HG03039 (cell line): ENCODE data around the gene NTN3.
"Not testable (repeated sequence)": the region's sequence is repeated elsewhere in the genome, so short reads cannot be mapped to it uniquely, and the experiment has no call there.

Source experiments
- ATAC-seq: cut with Tn5 transposase; IDR thresholded peaks from one replicate; pipeline ENCODE4 v1.9.1; 2021; ENCODE audit warnings: mild to moderate bottlenecking, moderate library complexity; ENCODE audit not compliant: unreplicated experiment

Gene NTN3

DNA sequence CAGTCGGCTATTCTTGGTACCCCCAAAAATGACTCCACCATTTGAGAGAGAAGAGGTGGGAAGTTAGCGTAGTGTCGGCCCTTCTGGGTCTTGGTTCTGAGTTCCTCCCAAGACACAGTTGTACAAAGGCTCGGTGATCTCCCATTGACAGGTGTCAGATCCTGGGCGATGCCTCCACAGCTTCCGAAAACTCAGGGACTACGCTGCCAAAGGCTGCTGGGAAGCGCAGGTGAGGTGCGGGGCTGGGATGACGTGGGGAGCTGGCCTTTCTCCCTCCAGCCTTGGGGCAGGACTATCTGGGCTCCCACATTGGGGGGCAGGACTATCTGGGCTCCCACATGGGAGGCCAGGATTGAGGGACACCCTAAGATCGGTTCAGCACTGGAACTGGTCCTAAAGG is 31.5 kb upstream of the NTN3 start:
- no peak for ATAC-seq

DNA sequence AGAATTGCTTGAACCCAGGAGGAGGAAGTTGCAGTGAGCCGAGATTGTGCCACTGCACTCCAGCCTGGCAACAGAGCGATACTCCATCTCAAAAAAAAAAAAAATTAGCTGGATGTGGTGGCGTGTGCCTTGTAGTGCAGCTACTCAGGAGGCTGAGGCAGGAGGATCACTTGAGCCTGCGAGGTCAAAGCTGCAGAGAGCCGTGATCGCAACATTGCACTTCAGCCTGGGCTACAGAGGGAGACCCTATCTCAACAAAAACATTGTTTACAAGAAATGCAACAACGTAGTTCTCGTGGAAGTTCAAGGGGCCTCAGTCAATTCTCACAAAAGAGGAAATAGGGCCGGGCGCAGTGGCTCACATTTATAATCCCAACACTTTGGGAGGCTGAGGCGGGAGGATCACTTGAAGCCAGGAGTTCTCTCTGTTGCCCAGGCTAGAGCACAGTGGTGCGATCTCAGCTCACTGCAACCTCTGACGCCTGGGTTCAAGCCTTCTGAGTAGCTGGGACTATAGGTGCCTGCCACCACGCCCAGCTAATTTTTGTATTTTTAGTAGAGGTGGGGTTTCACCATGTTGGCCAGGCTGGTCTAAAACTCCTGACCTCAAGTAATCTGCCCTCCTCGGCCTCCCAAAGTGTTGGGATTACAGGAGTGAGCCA is 29.8 kb upstream of the NTN3 start:
- not testable (repeated sequence) for ATAC-seq

DNA sequence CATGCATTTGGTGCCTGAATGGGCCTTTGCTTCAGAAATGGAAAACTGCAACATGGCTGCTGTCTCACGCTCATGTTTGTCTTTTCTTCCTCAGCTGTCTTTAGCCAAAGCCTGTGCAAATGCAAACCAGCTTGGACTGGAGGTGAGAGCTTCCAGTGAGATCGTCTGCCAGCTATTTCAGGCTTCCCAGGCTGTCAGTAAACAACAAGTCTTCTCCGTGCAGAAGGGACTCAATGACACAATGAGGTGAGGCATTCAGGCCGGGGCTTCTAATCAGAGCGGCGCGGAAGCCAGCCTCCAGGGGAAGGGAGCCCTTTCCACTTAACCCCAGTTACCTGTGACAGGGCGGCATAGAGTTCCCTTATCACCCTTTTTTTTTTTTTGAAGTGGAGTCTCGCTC is 27.5 kb upstream of the NTN3 start:
- ATAC-seq: no peak

DNA sequence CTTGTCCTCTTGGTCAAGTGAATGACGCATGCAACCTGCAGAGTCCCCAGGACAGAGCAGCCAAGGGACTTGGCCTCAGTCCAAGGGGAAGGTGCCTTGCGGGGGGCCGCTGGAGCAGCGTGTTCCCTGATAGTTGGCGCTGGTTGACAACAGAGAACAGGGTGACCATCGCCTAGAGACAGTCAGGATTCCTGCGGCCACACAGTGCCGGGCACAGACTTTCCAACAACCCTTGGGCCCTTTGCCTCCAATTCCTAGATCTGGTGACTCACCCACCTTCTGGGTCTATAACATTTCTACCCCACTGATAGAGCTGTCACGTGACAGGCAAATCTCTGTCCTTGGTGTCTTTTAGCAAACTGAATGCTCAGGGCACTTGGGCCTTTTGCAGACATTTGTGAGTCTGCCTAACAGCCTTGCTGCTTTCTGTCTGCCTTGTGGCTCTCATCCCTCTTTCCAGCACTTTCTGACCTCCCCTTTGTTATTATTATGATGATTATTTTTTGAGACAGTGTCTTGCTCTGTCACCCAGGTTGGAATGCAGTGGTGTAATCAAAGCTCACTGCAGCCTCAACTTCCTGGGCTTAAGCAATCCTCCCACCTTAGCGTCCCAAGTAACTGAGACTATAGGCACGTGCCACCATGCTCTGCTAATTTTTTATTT is 23.0 kb upstream of the NTN3 start:
- no peak for ATAC-seq

DNA sequence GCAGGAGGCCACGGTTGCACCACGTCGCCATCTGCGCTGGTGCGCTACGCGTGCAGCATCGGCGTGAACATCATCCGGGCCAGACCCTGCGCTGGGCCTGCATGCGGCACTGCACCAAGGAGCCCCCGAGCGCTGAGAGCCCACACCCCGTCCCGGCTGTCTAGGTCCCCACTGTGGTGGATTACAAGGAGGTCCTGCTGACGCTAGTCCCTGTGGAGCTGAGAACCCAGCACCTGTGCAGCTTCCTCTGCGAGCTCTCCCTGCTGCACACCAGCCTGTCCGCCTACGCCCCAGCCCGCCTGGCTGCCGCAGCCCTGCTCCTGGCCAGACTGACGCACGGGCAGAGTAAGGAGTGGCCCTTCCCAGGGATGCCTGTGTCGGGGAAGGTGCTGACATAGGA is 22.0 kb upstream of the NTN3 start:
- no peak for ATAC-seq

DNA sequence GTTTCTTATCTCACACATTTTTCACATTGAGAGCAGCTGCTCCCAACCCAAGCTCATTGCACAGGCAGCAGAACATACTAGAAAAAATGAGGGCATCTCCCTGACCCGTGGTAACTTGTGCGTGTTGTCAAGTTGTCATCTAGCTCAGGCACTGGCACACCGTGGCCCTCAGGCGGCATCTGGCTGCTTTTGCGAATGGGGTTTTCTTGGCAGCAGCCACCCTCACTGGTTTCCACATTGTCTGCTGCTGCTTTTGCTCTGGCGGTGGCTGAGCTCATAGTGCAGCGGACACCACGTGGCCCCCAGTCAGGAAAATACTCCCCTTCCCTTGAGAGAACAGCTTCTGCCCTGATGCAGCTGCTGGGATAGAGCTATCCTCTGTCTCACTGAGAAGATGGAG is 20.6 kb upstream of the NTN3 start:
- ATAC-seq: no peak

DNA sequence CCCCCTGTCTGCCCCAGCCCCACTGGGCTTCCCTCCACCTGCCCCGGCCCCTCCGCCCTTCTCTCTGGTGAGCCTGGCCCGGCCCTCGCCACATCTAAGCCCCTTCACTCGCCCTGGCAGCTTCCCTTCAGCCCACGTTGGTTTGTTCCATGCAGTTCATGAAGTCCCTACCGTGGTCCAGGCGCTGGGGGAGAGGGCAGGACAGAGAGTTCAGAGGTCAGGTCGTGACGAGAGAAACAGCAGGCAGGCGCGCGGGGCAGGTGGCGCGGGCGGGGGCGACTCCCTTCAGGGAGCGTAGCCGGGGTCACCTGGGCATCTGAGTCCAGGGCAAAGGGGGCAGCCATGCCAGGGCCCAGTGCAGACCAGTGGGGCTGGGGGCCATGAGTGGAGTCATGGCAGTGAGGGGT is 20.1 kb upstream of the NTN3 start:
- no peak for ATAC-seq

DNA sequence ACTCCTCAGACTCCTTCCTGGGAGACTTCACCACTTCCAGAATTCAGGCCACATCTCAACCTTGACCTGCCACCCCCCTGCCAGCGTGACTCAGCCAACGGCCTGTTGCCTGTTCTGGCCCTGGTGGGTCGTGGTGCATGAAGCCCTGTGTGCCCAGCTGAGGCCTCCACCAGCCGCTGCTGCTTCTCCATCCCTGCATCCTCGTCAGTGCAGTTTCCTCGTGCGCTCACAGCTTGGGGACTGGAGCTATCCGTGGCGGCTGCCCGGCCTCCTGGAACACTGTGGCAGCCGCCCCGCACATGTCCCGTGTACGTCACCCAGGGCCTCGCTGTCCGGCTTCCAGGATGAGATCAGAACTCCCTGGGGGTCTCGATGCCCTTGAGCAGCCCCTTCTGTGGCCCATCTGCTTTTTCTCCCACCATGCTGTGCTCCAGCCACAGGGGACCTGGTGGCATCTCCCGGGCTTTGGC is 19.2 kb upstream of the NTN3 start:
- ATAC-seq: no peak

DNA sequence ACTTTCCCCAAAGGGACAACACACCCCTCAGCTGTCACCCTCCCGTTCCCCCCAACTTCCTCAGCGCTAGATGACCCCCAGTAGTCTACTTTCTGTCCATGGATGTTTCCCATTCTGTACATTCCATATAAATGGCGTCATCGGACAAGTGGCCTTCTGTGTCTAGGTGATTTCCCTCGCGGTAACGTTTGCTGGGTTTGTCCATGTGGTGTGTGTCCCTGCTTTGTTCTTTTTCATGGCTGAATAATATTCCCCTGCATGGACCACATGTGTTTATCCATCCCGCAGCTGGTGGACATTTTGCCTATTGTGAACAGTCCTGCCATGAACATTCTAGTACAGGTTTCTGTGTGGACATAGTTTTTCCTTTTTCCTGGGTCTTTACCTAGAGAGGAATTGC is 18.4 kb upstream of the NTN3 start:
- ATAC-seq: no peak

DNA sequence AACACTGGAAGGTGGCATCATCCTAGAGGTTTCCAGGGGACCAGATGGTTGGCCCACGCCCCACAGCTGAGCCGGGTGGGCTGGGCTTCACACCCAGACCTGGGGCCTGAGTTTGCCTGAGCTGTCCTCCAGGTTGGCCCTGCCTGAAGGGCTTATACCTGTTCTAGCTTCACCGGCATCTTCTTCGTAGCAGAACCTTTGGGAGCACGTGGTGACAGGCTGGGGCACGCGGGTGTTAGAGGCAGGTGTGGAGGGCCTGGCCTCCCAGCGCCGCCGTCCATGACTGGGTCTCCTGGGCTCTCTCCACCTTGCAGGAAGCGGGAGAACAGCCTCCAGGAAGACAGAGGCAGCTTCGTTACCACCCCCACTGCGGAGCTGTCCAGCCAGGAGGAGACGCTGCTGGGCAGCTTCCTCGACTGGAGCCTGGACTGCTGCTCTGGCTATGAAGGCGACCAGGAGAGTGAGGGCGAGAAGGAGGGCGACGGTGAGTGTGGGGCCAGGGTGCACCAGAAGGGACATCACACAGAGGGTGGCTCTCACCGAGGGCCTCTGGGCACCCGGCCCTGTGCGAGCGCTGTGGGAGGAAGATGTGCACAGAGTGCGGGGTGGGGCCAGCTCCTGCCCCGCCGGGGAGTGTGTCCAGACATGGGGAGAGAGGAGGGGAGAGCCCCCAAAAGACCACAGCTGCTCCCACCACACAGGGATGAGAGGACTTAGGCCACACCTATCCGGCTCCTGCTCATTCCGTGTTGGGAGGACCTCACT is 15.8 kb upstream of the NTN3 start:
- ATAC-seq: no peak

DNA sequence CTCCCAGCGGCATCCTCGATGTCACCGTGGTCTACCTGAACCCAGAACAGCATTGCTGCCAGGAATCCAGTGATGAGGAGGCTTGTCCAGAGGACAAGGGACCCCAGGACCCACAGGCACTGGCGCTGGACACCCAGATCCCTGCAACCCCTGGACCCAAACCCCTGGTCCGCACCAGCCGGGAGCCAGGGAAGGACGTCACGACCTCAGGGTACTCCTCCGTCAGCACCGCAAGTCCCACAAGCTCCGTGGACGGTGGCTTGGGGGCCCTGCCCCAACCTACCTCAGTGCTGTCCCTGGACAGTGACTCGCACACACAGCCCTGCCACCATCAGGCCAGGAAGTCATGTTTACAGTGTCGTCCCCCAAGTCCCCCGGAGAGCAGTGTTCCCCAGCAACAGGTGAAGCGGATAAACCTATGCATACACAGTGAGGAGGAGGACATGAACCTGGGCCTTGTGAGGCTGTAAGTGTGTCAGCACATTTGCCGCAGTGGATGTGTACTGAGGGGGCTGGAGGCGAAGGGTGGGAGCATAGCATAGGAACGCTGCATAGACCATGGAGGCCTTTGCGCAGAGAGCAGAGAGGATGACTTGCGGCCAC is 14.4 kb upstream of the NTN3 start:
- ATAC-seq: no peak

DNA sequence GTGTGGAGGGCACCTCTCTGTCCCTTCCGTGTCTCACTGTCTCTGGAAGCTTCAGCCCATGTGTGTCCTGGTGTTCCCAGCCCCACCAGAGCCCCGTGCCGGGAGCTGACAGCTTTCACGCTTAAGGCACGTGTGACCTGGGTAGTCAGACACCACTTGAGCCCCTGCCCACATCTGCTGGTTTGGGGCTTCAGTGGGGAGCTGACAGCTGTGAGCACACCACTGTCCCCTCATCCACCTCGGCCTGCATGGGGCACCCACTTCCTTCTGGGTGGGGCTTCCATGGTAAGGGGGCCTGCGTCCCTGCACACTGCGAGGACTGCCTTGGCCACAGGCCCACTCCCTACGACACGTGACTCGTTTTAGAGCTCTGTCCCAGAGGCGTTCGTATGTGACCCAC is 13.8 kb upstream of the NTN3 start:
- no peak for ATAC-seq

DNA sequence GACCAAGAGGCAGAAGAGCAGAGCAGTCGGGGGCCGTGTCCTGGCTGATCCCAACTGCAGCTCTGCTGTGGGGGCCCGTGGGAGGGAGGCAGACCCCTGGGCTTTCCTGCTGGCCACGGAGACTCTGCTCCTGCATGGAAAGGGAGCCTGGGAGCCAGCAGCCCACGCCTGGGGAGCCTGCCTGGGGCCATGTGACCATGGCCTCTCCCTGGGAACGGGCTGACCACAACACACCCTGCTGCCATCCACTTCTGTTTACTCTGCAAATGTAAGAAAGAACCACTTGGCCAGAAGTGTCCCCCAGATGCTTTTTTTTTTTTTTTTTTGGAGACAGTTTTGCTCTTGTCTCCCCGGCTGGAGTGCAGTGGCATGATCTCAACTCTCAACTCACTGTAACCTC is 13.2 kb upstream of the NTN3 start:
- no peak for ATAC-seq

DNA sequence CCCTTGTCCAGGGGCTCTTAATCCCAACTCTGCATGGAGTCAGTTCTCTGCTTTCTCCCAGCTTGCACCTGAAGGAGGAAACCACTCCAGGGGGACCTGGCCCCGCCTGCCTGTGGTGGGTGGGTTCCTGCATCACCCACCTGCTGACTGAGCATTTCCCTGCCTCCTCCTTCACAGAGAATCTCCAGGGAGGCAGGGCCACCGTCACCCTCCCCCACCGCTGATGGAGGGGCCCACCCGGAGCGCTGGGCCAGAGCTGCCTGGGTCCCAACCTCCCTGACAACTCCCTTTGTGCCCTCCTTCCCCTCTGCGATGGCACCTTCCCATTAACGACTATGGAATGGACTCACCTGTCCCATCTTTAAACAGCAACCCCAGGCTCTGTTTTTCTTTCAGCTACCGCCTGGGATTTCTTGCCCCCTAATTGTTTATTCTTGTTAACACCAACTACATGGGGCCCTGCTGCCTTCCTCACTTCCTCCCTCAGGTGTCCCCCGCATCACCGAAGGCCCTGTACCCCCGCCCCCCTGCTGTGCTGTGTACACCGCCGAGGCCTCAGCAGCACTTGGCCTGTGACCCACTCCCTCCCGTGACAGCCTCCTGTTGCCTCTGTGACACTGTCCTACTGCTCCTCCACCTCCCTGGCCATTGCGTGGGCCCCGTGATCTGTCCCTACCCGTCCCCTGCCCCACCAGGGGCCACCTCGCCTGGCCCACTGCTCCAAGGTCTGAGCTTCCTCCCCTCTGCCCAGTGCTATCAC is 12.0 kb upstream of the NTN3 start:
- ATAC-seq: peak; percentile 2

DNA sequence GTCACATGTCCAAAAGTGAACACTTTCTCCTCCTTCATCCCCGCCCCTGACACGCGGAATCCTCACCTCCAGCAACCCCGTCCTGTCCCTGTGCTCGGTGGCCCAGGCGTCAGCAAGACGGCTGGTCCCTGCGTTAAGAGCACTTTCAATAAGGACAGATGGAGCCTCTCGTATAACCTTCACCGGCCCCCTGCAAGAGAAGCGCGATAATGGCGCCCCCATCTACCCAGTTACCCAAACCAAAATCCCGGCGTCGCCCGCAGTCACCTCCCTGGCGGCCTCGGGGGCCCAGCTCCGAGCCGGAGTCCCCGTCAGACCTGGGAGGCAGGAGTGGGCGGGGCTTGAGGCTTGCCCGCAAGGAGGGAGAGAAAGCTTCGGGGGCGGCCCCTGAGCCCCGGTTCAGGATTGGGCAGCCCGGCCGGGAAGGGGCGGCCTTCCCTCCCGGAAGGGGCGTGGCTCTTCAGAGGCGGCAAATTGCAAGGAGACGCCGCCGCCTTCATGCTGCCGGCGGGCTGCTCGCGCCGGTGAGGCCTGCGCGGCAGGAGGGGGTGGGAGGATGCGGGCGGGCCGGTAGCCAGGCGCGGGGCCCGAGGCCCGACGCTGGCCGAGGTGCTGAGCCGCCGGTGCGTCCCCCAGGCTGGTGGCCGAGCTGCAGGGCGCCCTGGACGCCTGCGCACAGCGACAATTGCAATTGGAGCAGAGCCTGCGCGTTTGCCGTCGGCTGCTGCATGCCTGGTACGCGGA is 11.3 kb upstream of the NTN3 start, which contains the start of gene TEDC2:
TSS of gene TEDC2 (plus strand) at position 463 of the 744 bp plus-strand sequence. CDS start at position 499, 36 bp downstream.
- ATAC-seq: peak; percentile 68

DNA sequence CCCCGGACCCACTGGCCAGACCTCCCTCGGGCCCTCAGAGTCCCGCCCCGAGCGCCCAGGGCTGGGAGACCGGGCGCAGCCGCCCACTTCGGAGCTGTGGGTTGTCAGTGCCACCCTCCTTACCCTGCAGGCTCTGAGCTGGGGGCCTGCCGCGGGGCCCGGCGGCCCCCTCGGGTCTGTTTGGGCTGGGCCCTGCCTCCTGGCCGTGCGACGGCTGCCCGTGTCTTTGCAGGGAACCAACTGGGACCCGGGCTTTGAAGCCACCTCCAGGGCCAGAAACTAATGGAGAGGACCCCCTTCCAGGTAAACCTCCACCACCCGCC is 10.7 kb upstream of the NTN3 start:
- no peak for ATAC-seq

DNA sequence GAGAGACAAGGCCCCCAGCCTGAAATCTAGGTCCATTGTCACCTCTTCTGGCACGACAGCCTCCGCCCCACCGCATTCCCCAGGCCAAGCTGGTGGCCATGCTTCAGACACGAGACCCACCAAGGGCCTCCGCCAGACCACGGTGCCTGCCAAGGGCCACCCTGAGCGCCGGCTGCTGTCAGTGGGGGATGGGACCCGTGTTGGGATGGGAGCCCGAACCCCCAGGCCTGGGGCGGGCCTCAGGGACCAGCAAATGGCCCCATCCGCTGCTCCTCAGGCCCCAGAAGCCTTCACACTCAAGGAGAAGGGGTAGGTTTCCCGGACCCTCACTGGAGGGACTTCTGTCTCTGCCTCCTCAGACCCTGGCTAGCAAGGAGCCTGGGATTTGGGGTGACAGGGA is 10.2 kb upstream of the NTN3 start:
- no peak for ATAC-seq

DNA sequence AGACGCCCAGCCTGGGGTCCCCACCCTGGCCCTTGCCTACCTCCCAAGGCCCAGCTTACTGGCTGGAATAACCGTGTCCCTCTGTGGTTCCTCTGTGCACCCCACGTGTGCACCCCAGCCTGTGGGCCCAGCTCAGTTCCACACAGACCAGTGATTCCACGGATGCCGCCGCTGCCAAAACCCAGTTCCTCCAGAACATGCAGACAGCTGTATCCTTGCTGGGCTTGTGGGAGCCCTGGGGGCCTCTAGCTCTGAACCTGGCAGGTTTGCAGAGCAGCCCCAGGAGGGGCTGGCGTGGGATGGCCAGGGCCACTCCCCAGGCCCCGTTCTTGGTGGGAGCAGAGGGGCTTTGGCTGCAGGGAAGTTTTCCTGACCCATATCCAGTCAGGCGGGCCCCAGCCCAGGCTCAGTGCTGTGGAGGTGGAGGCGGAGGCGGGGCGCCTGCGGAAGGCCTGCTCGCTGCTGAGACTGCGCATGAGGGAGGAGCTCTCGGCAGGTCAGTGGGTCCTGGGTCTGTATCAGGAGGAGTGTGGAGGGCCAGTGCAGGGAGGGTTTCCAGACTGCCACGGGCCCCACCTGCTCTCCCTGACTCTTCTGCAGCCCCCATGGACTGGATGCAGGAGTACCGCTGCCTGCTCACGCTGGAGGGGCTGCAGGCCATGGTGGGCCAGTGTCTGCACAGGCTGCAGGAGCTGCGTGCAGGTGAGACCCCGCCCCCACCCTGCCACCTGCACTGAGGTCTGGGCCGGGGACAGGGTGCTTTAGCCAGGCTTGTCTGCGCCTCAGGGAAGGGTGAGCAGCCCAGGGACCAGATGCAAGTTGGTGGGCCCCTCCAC is 8.8 kb upstream of the NTN3 start:
- no peak for ATAC-seq

DNA sequence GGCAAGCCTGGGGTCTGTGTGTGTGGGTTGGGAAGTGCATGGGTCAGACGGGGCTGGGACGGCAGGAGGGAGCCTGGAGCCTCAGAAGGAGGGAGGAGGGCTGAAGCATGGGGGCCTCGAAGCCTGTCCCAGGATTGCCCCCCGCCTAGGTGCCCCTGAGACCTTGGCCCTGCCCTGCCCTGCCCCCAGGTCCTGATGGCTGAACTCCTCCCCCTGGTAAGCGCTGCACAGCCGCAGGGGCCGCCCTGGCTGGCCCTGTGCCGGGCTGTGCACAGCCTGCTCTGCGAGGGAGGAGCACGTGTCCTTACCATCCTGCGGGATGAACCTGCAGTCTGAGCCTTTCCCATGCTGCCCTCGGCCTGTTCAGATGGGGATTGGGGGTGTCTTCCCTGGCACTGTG is 6.8 kb upstream of the NTN3 start:
- no peak for ATAC-seq
